Renal pelvis (tissue), 4 donors: Measurements from ENCODE around the gene HOXC10. TPM values are rescaled to one million over a fixed set of nuclear protein-coding genes. Genes with fewer than 3 reads are reported as not detected.

Source experiments
- DNase-seq: peaks from one replicate; pipeline ENCODE4 v3.0.0-alpha.2; 2013
- polyA plus RNA-seq, 3 donors: library from polyadenylated mRNA; unstranded; fragments of 120-200 nt; gene quantifications; one replicate each; pipeline ENCODE4 v1.2.1, GENCODE V29; 2013; ENCODE audit not compliant: insufficient read length in 3 of 3

Gene HOXC10
- polyA plus RNA-seq, 3 donors, result 53.8 to 61.0 (median 58.4) TPM

DNA sequence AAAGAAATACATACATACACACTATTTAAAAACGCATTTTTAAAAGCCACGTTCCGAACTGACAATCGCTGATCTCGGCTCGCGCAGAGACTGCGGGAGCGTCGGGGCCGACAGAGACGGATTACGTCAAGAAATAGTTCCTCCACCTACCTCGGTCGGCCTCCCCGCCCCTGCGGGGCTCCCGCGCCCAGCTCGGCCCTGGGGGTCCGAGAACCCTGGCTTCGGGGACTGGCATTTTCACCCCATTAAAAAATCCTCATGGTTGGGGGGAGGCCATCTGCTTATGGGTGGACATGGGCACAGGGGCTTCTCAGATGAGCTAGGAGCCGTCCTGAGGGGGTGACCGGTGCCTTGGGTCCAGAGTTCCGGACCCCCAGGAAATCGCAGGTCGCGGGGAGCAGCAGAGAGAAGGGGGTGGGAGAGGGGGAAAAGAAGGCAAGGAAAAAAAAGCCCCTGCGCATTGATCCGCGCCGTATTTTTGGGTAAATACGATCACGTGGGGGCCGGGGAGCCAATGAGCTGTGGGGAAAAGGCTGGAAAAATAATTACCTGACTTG, 14.7 kb downstream of the HOXC10 start:
- DNase-seq, result peak; percentile 88

DNA sequence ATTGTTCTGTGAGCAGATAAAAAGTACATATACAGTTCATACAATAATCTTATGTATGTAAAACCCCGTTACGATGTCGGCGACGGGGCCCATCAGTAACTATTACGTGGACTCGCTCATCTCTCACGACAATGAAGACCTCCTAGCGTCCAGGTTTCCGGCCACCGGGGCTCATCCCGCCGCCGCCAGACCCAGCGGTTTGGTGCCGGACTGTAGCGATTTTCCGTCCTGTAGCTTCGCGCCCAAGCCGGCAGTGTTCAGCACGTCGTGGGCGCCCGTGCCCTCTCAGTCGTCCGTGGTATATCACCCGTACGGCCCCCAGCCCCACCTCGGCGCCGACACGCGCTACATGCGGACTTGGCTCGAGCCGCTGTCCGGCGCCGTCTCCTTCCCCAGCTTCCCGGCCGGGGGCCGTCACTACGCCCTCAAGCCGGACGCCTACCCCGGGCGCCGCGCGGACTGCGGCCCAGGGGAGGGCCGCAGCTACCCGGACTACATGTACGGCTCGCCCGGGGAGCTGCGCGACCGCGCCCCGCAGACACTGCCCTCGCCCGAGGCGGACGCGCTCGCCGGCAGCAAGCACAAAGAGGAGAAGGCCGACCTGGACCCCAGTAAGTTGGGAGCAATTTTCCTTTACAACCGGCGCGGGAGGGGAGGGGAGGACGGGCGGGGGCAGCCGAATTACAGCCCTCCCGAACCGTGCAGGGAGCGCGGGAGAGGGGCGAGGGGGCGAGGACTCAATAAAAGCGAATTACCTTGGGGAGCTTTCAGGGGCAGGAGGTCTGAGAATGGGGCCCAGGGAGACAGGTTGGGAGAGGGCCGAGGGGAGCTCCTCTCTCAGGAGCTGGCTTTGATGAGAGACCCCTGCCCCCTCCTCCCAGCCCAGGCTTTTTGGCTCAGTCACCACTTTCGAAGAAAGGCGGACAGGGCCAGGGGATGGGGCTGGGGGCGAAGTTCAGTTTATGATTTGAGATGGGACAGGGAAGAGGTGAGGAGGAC, 15.5 kb downstream of the HOXC10 start, which contains the start of gene HOXC9:
Gene HOXC9 (plus strand): TSS at position 46 of the 999 bp plus-strand sequence. CDS start 28 bp downstream, at position 74.
- no peak for DNase-seq

- no peak for DNase-seq
Observed at GRCh38 chr12:54001283-54002187, 16.6 kb downstream of the HOXC10 start.

- DNase-seq, result no peak
Observed at GRCh38 chr12:54002278-54002914, 17.4 kb downstream of the HOXC10 start.

GRCh38 chr12:54002915-54003389, 18.0 kb downstream of the HOXC10 start:
- no peak for DNase-seq

- no peak for DNase-seq
Observed at GRCh38 chr12:54003625-54004024, 18.7 kb downstream of the HOXC10 start.

GRCh38 chr12:54004063-54004840, 19.3 kb downstream of the HOXC10 start:
- no peak for DNase-seq

- no peak for DNase-seq
Observed at GRCh38 chr12:54004841-54005530, 20.0 kb downstream of the HOXC10 start.

GRCh38 chr12:54005531-54005852, 20.5 kb downstream of the HOXC10 start:
- no peak for DNase-seq

DNA sequence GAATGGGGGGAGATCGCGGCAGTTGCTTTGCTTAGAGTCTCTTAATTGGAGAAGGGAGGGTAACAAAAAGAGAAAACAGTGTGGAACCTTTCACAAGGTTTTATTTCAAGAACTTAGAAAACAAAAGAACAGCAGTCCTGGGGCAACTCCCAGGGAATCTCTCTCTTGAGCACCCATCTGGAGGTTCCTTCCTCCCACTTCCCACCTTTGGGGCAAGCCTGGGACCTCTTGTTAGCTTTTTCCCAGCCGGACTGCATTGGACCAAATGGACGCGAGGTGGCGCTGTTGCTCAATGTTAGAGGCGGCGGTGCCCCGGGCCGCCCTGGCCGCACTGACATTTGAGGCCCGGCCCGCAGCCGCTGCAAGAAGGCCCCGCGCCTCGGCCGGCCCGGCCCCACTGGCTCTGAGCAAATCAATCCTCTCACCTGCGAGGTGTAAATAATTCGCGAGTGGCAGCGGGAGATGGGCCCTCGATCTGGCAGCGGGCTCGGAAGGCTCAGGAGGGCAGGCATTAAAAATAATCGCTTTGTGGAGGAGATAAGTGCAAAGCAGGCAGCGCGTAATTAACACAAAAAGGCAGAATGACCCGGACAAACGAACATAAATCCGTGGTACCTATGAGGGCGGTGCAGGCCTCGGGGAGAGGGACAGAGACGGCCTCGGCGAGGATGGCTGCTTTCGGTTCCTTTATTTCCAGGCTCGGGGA, 21.1 kb downstream of the HOXC10 start:
- peak; percentile 93 for DNase-seq

DNA sequence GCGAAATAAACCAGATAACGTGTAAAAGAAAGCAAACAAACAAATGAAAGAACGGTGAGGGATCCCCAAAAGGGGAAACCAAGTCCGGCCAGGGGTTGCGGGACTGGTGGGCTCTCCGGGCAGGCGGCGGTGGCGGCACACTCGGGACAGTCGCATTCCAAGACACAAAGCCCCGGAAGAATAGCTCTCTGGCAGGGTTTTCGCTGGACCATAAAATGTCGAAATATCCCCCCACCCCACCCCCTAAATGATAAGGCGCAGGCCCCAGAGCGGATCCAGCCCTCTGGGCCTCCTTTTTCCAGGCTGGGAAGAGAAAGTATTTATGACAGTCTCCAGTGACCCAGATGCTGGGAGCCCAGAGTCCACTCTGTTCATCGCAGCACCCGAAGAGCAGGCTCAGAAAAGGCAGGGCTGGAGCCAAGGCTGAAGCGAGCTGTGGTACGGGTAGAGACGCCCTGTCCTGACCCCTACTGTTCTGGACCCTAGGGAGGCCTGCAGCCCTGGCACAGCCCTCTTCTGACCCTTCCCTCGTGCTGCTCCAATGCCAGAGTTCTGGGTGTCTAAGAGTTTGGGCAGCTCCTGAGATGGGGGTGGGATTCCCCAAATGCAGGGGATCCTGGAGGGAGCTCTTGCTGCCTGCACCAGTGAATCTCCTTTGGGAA, 21.7 kb downstream of the HOXC10 start:
- no peak for DNase-seq

GRCh38 chr12:54007538-54008259, 22.8 kb downstream of the HOXC10 start:
- no peak for DNase-seq

DNA sequence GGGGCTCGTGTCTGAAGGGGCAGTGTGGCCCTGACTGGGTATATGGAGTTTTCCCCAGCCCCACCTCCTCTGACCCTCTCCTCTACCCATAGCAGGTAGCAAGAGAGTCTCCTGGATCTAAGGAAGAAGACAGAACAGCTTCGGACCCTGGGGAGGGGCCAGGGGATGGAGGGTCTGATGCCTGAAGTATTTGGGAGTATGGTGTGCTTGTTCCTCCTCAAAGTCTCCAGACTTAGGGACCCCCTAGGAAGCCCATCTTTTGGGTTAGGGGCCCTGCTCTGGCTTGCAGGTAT, 23.3 kb downstream of the HOXC10 start:
- no peak for DNase-seq

GRCh38 chr12:54009171-54010052, 24.5 kb downstream of the HOXC10 start:
- no peak for DNase-seq

GRCh38 chr12:54010053-54010971, 25.4 kb downstream of the HOXC10 start:
- DNase-seq, result no peak
